Measurements from ENCODE around the gene ADGRL4.
"Not testable (repeated sequence)": the region's sequence is repeated elsewhere in the genome, so short reads cannot be mapped to it uniquely, and the experiment has no call there.

ADGRL4 gene

GRCh38 chr1:78913950-78914349 is 92.6 kb downstream of the ADGRL4 start:
- no peak for DNase-seq

- no peak for DNase-seq
Observed at GRCh38 chr1:78911956-78912880, 94.3 kb downstream of the ADGRL4 start.

GRCh38 chr1:78902641-78903040 is 103.9 kb downstream of the ADGRL4 start:
- DNase-seq, result no peak

- no peak for DNase-seq
Observed at GRCh38 chr1:78894811-78895210, 111.7 kb downstream of the ADGRL4 start.

- DNase-seq, result no peak
Observed at GRCh38 chr1:78892260-78892840, 114.2 kb downstream of the ADGRL4 start.

GRCh38 chr1:78887458-78887857 is 119.1 kb downstream of the ADGRL4 start:
- no peak for DNase-seq

GRCh38 chr1:78884685-78885452 is 121.7 kb downstream of the ADGRL4 start:
- no peak for DNase-seq

- no peak for DNase-seq
Observed at GRCh38 chr1:78880223-78880622, 126.3 kb downstream of the ADGRL4 start.

- not testable (repeated sequence) for DNase-seq
Observed at GRCh38 chr1:78875986-78876385, 130.5 kb downstream of the ADGRL4 start.

GRCh38 chr1:78872801-78873200 is 133.7 kb downstream of the ADGRL4 start:
- DNase-seq, result not testable (repeated sequence)

GRCh38 chr1:78871249-78871648 is 135.3 kb downstream of the ADGRL4 start:
- DNase-seq, result no peak

GRCh38 chr1:78869136-78869535 is 137.4 kb downstream of the ADGRL4 start:
- no peak for DNase-seq

GRCh38 chr1:78864175-78864574 is 142.4 kb downstream of the ADGRL4 start:
- DNase-seq, result no peak

- DNase-seq, result no peak
Observed at GRCh38 chr1:78856096-78856495, 150.4 kb downstream of the ADGRL4 start.

GRCh38 chr1:78855258-78855657 is 151.3 kb downstream of the ADGRL4 start:
- DNase-seq, result no peak

- no peak for DNase-seq
Observed at GRCh38 chr1:78854556-78854955, 152.0 kb downstream of the ADGRL4 start.

GRCh38 chr1:78843546-78843945 is 163.0 kb downstream of the ADGRL4 start:
- DNase-seq, result no peak

- DNase-seq, result no peak
Observed at GRCh38 chr1:78843111-78843510, 163.4 kb downstream of the ADGRL4 start.

GRCh38 chr1:78840453-78841271 is 165.9 kb downstream of the ADGRL4 start:
- no peak for DNase-seq

All from effector CD4-positive, alpha-beta T cell (primary cell).